IPS-20b (cell line): ENCODE measurements around the gene CHST12.
"Not testable (repeated sequence)": the region's sequence is repeated elsewhere in the genome, so short reads cannot be mapped to it uniquely, and the experiment has no call there.

Experiments used
- H3K27ac ChIP-seq: one replicate; pipeline ENCODE4 v1.5.1; 2013; ENCODE audit warnings: low read length
- H3K27me3 ChIP-seq: 2 replicates; pipeline ENCODE4 v1.6.1; 2013; ENCODE audit warnings: mild to moderate bottlenecking, low read length, inconsistent platforms; ENCODE audit not compliant: insufficient read depth
- H3K36me3 ChIP-seq: 2 replicates; pipeline ENCODE4 v1.6.1; 2013; ENCODE audit warnings: low read depth, mild to moderate bottlenecking, inconsistent platforms, low read length, moderate library complexity; ENCODE audit not compliant: insufficient read depth
- H3K4me1 ChIP-seq: 2 replicates; pipeline ENCODE4 v1.6.1; 2013; ENCODE audit warnings: mild to moderate bottlenecking, control low read depth, inconsistent platforms, low read length, moderate library complexity; ENCODE audit not compliant: insufficient read depth
- H3K4me3 ChIP-seq: 2 replicates; pipeline ENCODE4 v1.5.1; 2013; ENCODE audit warnings: mild to moderate bottlenecking, low read length, inconsistent platforms
- H3K9ac ChIP-seq: 2 replicates; pipeline ENCODE4 v1.6.1; 2013; ENCODE audit warnings: low read depth, mild to moderate bottlenecking, inconsistent platforms, low read length, moderate library complexity
- H3K9me3 ChIP-seq: 2 replicates; pipeline ENCODE4 v1.6.1; 2013; ENCODE audit warnings: mild to moderate bottlenecking, low read depth, low read length, inconsistent platforms; ENCODE audit not compliant: insufficient read depth

CHST12 gene

DNA sequence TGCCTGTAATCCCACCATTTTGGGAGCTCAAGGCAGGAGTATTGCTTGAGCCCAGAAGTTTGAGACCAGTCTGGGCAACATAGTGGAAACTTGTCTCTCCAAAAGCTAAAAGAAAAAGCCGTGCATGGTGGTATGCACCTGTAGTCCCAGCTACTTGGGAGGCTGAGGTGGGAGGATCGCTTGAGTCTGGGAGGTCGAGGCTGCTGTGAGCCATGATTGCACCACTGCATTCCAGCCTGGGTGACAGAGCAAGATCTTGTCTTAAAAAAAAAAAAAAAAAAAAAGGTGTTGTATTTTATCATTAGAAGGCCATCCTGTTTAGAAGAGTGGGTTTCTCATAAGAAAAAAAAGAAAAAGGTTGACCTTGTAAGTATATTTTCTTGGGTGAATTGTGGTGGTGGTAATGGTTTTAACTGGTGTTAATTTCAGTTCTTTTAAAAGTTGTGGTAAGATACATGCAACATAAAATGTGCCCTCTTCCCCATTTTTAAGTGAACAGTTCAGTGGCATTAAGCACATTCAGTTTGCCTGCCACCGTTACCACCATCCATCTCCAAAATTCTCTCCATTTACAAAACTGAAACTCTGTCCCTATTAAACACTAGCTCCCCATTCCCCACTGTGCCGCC lies 38.1 kb downstream of the CHST12 start:
- no peak overlapping the region for H3K27ac ChIP-seq
- 0 out of 2 replicates have a peak, but pooled peaks cover under 1% of the 10 kb centered on the region for H3K36me3 ChIP-seq
- no peaks in the 10 kb centered on the region for H3K4me1 ChIP-seq

DNA sequence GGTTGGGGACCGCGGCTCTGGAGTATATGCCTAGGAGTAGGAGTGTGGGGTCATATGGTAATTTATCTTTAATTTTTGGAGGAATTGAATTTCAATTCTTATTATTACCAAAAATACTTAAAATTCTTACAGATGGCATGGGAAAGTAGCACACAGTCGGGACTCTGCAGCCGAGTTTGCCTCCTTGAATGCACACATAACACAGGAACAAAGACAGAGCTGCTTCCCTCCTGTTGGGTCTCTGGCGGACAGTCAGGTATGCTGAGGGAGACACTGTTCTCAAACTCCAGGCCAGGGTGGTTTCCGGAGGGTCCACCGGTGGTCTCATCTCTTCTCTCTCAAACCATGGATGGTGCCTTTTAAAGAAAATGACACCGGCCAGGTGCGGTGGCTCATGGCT lies 40.1 kb downstream of the CHST12 start:
- Histone ChIP-seq H3K27ac (no peak overlapping the region), H3K36me3 (no peaks in the 10 kb centered on the region), H3K4me1 (no peaks in the 10 kb centered on the region), H3K4me3 (no peak overlapping the region), H3K27me3 (no peaks in the 10 kb centered on the region), H3K9me3 (no peaks in the 10 kb centered on the region), H3K9ac (no peak overlapping the region)

More for the DNA sequence above, 38.1 kb downstream of the CHST12 start:
- Histone ChIP-seq H3K9ac (no peak overlapping the region), H3K9me3 (no peaks in the 10 kb centered on the region), H3K4me3 (no peak overlapping the region), H3K27me3 (no peaks in the 10 kb centered on the region)

DNA sequence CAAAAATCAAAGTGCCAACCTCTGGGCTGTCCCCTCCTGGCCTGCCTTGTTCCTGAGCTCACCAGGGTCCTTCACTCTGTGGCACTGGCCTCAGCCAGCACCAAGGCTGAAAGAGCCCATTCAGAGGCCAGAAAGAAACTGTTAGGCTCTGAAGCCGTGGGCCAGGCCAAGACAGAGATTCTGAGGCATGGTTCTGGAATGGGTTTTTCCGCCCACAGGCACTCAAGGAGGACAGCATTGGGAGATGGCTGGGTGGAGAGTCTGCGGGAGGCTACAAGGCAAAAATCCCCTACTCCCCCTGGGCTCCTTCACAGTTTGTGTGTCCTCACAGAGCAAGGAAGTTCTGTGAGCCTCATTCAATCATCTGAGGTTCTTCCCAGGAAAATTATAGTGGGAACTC lies 41.1 kb downstream of the CHST12 start:
- no peak overlapping the region for H3K9ac ChIP-seq
- H3K9me3 ChIP-seq: no peaks in the 10 kb centered on the region
- H3K27me3 ChIP-seq: no peaks in the 10 kb centered on the region
- no peaks in the 10 kb centered on the region for H3K36me3 ChIP-seq
- H3K27ac ChIP-seq: no peak overlapping the region
- no peak overlapping the region for H3K4me3 ChIP-seq
- no peaks in the 10 kb centered on the region for H3K4me1 ChIP-seq

GRCh38 chr7:2445047-2445446 lies 41.6 kb downstream of the CHST12 start:
- no peak overlapping the region for H3K9ac ChIP-seq
- no peak overlapping the region for H3K27ac ChIP-seq
- no peaks in the 10 kb centered on the region for H3K9me3 ChIP-seq
- H3K36me3 ChIP-seq: no peaks in the 10 kb centered on the region
- H3K4me3 ChIP-seq: no peak overlapping the region
- no peaks in the 10 kb centered on the region for H3K4me1 ChIP-seq
- no peaks in the 10 kb centered on the region for H3K27me3 ChIP-seq

GRCh38 chr7:2445898-2446555 lies 42.6 kb downstream of the CHST12 start:
- Histone ChIP-seq H3K9ac (no peak overlapping the region), H3K4me1 (no peaks in the 10 kb centered on the region), H3K27me3 (no peaks in the 10 kb centered on the region), H3K36me3 (no peaks in the 10 kb centered on the region), H3K9me3 (no peaks in the 10 kb centered on the region), H3K4me3 (no peak overlapping the region), H3K27ac (no peak overlapping the region)

DNA sequence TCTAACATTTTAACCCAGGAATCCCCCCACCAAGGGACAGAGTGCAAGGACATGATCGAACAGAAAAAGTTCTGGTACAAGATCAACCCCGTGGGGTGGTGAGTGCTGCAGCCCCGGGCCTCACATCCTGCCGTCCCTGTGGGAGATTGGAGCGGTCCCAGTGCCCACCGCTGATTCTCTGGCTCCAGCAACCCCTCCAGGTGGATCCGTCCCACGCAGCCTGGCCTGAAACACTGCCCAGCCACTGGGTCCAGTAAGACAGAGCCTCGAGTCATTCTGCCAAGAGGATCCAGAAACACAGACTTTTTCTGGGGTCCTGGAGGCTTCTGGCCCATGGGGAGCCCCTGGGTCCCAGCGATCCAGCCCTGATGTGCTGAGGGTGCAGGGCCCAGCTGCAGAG lies 43.3 kb downstream of the CHST12 start:
- Histone ChIP-seq H3K4me1 (no peaks in the 10 kb centered on the region), H3K4me3 (no peak overlapping the region), H3K27ac (no peak overlapping the region), H3K9me3 (no peaks in the 10 kb centered on the region), H3K9ac (no peak overlapping the region), H3K27me3 (no peaks in the 10 kb centered on the region), H3K36me3 (no peaks in the 10 kb centered on the region)

DNA sequence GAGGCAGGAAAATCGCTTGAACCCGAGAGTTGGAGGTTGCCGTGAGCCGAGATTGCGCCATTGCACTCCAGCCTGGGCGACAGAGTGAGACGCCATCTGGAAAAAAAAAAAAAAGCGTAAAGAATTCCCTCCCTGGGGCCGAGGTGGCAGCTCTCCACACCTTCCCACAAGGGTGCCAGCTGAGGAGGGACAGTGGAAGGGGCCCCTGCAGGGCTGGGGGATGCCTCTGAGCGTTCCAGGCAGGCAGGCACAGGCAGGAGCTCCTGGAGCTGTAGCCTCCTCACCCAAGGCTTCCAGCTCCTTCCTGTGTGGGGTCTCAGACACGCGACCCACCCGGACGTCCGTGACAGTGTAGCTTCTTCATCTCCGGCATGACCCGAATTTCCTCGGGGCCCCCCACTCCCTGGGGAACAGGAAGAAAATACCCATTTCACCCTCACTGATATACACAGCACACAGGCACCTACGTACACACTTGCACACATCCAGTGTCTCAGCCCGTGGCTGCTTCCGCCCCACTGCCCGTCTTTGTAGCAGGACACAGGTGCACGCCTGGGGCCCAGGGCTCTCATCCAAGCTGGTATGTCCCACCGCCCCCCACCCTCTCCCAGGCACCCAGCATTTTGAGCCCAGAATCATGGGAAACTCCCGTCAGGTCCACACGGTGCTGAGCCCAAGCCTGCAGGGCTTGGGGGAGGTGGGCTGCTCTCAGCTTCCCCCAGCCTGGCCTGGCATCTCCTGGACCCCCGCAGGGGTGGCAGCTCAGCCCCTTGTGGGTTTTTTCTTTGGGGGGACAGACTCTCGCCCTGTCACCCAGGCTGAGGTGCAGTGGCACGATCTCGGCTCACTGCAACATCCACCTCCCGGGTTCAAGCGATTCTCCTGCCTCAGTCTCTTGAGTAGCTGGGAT lies 47.0 kb downstream of the CHST12 start:
- Histone ChIP-seq H3K4me3 (no peak overlapping the region), H3K36me3 (no peaks in the 10 kb centered on the region), H3K27me3 (no peaks in the 10 kb centered on the region), H3K4me1 (no peaks in the 10 kb centered on the region), H3K9ac (no peak overlapping the region), H3K27ac (no peak overlapping the region), H3K9me3 (no peaks in the 10 kb centered on the region)

DNA sequence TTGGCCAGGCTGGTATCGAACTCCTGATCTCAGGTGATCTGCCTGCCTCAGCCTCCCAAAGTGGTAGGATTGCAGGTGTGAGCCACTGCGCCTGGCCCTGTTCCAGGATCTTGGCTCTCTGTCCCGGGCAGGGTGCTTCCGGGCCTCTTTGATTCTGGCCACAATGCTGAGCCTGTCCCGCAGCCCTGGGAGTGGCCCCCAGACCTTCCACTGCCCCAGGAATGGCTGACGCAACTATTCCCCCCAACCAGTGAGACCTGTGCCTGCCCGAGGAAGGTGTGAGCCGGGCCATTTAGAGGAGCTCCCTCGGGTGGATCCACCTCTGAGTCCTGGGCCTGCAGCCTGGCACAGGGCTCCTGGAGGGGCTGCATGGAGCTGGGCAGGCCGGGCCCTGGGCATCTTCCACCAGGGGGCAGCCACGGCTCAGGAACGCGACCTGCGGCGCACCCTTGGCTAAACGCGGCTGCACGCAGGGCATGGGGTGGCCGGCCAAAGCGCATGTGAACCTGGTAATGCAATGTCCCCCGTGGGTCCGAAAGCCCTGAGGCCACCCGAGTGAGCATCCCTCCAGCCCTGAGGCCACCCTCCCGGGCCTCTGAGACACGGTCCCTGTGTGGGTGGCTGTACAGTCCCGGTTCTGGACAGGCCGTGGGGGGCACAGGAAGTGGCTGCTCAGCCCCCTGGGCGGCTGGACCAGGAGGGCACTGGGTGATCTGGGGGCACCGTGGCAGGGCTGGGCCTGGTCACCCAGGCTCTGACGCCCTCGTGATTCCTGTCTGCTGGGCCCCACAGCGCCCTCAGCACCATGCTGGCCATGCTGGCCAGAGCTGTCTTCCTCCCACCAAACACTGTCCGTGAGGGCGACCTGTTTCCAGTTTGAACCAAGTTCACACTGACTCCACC lies 48.0 kb downstream of the CHST12 start:
- Histone ChIP-seq H3K27me3 (no peaks in the 10 kb centered on the region), H3K4me1 (no peaks in the 10 kb centered on the region), H3K36me3 (no peaks in the 10 kb centered on the region), H3K9me3 (no peaks in the 10 kb centered on the region), H3K9ac (no peak overlapping the region), H3K4me3 (no peak overlapping the region), H3K27ac (no peak overlapping the region)

DNA sequence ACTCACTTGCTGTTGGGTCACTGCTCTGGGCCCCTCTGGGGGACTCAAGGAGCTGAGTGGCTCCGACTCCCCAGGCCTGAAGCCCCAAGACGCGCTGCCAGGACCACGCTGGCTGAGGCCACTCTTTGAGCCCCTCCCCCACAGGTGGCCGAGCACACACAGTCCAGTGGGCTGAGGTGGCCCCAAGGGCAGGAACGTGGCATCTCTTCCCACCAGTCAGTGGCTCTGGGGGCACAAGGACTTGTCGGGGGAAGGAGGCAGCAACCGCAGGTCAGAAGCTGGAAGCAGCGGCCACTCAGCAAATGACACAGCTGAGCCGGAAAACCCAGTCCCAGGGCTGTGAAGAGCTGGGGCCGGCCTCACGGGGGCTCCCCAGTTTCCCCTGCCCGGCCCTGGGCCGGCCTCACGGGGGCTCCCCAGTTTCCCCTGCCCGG lies 48.7 kb downstream of the CHST12 start:
- no peaks in the 10 kb centered on the region for H3K36me3 ChIP-seq
- no peaks in the 10 kb centered on the region for H3K27me3 ChIP-seq
- H3K4me3 ChIP-seq: no peak overlapping the region
- H3K9ac ChIP-seq: no peak overlapping the region
- no peak overlapping the region for H3K27ac ChIP-seq
- no peaks in the 10 kb centered on the region for H3K9me3 ChIP-seq
- no peaks in the 10 kb centered on the region for H3K4me1 ChIP-seq

DNA sequence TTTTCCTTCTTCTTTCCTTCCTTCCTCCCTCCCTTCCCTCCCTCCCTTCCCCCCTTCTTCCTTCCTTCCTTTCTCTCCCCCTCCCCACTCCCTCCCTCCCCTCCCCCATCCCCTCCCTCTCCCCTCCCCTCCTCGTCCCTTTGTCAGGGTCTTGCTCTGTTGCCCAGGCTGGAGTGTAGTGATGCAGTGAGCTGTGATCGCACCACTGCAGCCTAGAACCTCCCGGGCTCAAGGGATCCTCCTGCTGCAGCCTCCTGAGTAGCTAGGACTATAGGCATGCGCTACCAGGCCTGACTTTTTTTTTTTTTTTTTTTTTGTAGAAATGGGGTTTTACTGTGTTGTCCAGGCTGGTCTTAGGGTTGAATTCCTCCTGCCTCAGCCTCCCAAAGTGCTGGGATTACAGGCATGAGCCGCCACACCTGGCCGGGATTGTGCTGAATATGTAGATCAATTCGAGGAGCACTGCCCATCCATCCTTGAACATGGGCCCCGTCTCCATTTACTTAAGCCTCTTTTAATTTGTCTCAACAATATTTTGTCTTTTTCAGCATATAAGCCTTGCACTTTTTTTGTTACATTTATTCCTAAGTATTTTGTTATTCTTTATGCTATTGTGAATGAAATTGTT lies 49.3 kb downstream of the CHST12 start:
- Histone ChIP-seq H3K27ac (no peak overlapping the region), H3K9ac (no peak overlapping the region), H3K4me3 (no peak overlapping the region), H3K36me3 (no peaks in the 10 kb centered on the region), H3K4me1 (no peaks in the 10 kb centered on the region), H3K27me3 (no peaks in the 10 kb centered on the region), H3K9me3 (no peaks in the 10 kb centered on the region)

GRCh38 chr7:2453849-2454248 lies 50.4 kb downstream of the CHST12 start:
- H3K4me1 ChIP-seq, H3K27ac ChIP-seq, H3K36me3 ChIP-seq: not testable (repeated sequence)

More at GRCh38 chr7:2453849-2454248, 50.4 kb downstream of the CHST12 start:
- not testable (repeated sequence) for H3K4me3 ChIP-seq, H3K9ac ChIP-seq, H3K9me3 ChIP-seq, H3K27me3 ChIP-seq
